ENCODE data around the gene KCNG4. TPM values are rescaled to one million over a fixed set of nuclear protein-coding genes. Genes with fewer than 3 reads are reported as not detected.

Gene KCNG4, protein sequence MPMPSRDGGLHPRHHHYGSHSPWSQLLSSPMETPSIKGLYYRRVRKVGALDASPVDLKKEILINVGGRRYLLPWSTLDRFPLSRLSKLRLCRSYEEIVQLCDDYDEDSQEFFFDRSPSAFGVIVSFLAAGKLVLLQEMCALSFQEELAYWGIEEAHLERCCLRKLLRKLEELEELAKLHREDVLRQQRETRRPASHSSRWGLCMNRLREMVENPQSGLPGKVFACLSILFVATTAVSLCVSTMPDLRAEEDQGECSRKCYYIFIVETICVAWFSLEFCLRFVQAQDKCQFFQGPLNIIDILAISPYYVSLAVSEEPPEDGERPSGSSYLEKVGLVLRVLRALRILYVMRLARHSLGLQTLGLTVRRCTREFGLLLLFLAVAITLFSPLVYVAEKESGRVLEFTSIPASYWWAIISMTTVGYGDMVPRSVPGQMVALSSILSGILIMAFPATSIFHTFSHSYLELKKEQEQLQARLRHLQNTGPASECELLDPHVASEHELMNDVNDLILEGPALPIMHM
- polyA plus RNA-seq (2011; rRNA removed): not detected in 2 replicates
- polyA minus RNA-seq (2011; rRNA and poly(A)+ RNA removed): not detected in 2 replicates

DNA sequence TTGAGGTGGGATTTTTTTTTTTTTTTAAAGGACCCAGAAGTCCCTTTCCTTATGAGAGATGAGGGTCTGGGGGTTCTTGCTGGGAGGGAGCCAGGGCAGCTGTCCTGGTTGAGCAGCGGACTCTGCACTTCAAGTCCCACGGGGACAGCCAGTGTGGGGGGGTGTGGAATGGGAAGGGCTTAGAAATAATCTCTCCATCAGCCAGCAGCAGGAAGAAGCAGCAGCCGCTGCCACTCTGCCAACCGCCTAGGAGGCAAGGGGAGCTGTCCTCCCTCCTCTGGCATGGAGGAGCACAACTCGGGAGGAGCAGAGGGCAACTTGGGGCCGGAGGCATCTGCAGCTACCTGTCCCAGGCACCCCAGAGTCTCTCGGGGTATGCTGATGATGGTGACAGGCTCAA, at the start of gene KCNG4:
TSS of gene KCNG4 (minus strand) at position 104 of the 400 bp plus-strand sequence. CDS start 2,527 bp downstream, outside the sequence.
- TF ChIP-seq, protein P1, sequence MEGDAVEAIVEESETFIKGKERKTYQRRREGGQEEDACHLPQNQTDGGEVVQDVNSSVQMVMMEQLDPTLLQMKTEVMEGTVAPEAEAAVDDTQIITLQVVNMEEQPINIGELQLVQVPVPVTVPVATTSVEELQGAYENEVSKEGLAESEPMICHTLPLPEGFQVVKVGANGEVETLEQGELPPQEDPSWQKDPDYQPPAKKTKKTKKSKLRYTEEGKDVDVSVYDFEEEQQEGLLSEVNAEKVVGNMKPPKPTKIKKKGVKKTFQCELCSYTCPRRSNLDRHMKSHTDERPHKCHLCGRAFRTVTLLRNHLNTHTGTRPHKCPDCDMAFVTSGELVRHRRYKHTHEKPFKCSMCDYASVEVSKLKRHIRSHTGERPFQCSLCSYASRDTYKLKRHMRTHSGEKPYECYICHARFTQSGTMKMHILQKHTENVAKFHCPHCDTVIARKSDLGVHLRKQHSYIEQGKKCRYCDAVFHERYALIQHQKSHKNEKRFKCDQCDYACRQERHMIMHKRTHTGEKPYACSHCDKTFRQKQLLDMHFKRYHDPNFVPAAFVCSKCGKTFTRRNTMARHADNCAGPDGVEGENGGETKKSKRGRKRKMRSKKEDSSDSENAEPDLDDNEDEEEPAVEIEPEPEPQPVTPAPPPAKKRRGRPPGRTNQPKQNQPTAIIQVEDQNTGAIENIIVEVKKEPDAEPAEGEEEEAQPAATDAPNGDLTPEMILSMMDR (IDR thresholded peaks at IDR 0.05; ENCODE audit: low read depth, low read length): no peak
- Histone ChIP-seq H3K9me3 (ENCODE audit: control insufficient read depth, insufficient read depth, low read length) (peaks cover 6% of the 10 kb centered on the region), H3K27me3 (ENCODE audit: control insufficient read depth, insufficient read depth, low read length) (peaks cover 25% of the 10 kb centered on the region), H3K4me3 (ENCODE audit: low read depth, low read length) (no peak within 1 kb of the TSS), H3K27ac (ENCODE audit: low read depth, low read length) (no peak within 1 kb of the TSS)
- ChIA-PET POLR2A (no interaction called here), CTCF (no interaction called here)
- no peak for DNase-seq (ENCODE audit: low read depth, low spot score)

DNA sequence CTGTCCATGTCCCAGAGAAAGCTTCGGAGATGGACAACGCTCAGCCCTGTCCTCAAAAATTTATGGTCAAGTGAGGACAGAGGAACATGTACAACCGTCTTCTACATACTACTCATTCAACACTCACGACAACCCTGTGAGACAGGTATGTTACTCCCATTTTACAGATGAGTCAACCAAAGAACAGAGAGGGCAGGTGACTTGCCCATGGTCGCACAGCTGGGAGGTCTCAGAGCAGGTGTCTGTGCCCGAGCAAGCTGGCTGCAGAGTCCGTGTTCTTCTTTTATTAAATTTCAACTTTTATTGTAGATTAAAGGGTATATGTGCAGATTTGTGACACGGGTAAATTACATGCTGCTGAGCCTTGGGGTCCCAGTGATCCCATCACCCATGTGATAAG, 49.1 kb upstream of the KCNG4 start:
- no peak overlapping the region for H3K27ac ChIP-seq (ENCODE audit: low read depth, low read length)
- H3K4me3 ChIP-seq (ENCODE audit: low read depth, low read length): no peak overlapping the region
- H3K9me3 ChIP-seq (ENCODE audit: control insufficient read depth, insufficient read depth, low read length): peaks cover 3% of the 10 kb centered on the region; the same call in 1 of the 2 replicates
- POLR2A ChIA-PET: no interaction called here
- peaks cover 9% of the 10 kb centered on the region for H3K27me3 ChIP-seq (ENCODE audit: control insufficient read depth, insufficient read depth, low read length)
- CTCF ChIA-PET: interaction anchor here (0.9 kb wide), 2 partner anchors 11 to 12 kb away, joined by 3 to 9 read pairs; no protein-coding TSS in a partner anchor
- no peak for DNase-seq (ENCODE audit: low read depth, low spot score)
- TF ChIP-seq, protein P1 (IDR thresholded peaks at IDR 0.05; ENCODE audit: low read depth, low read length): no peak

DNA sequence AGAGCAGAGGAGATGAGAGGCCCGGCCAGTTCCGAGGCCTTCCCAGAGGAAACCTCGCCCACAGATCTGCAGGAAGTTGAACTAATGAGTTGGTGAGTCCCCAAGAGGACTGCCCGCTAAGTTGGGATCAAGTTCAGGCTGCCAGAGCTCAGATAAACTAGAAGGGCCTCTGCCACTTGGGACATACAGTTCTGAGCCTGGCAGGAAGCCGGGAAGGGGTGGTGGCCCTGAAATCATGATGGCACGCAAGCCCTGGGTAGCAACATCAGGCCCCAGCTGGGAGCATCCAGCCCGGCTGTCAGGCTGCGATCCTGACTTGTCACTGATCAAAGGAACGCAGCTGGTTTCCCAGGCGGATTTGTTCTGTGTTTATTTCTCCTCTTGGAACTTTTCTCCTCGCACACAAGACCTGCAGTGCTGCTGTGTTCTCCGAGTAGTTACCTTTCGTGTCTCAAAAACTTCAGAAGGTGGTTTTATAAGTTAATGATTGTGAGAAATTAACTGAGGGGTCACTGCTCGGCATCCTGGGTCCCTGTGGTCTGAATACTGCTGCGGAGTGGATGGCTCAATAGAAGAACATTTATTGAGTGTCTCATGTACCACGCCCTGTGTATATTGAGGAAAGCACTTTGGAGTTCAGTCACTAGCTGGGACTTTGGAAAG, 46.9 kb upstream of the KCNG4 start:
- H3K9me3 ChIP-seq (ENCODE audit: control insufficient read depth, insufficient read depth, low read length): peaks cover 3% of the 10 kb centered on the region; the same call in 1 of the 2 replicates

DNA sequence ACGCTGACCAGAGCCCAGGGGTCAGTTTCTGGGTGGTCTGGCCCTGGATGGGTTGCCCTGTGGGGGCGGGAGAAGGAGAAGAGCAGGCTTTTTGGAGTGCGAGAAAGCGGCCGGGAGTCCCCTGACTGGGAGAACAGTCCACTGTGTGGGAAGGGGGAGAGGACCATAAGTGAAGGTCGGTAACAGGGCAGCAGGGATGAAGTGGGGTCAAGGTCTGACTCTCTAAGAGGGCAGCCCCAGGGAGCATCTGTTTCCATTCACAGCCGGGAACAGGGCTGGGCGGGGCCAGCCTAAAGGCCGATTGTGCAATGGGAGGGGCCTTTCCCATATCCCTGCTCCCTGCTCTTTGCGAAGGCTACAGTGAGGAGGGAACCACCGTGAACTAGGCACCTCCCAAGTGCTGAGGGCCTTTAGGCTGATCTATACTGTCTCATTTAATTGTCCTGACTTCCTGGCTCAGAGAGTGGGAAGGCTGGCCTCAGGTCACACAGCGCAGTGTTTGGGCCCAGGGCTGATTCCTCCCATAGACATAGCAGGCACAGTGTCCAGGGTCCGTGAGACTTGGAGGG, 44.4 kb upstream of the KCNG4 start:
- TF ChIP-seq, protein P1 (IDR thresholded peaks at IDR 0.05; ENCODE audit: low read depth, low read length): no peak
- Histone ChIP-seq H3K27me3 (ENCODE audit: control insufficient read depth, insufficient read depth, low read length) (peaks cover 16% of the 10 kb centered on the region), H3K4me3 (ENCODE audit: low read depth, low read length) (no peak overlapping the region), H3K9me3 (ENCODE audit: control insufficient read depth, insufficient read depth, low read length) (peaks cover 3% of the 10 kb centered on the region; the same call in 1 of the 2 replicates), H3K27ac (ENCODE audit: low read depth, low read length) (no peak overlapping the region)
- ChIA-PET CTCF (interaction anchor here (0.6 to 1.3 kb wide), 2 partner anchors 127 to 200 kb away, joined by 4 to 7 read pairs; no protein-coding TSS in a partner anchor), POLR2A (no interaction called here)
- no peak for DNase-seq (ENCODE audit: low read depth, low spot score)

More for the DNA sequence above, 46.9 kb upstream of the KCNG4 start:
- peaks cover 16% of the 10 kb centered on the region for H3K27me3 ChIP-seq (ENCODE audit: control insufficient read depth, insufficient read depth, low read length)
- ChIA-PET POLR2A (interaction anchor here (0.8 kb wide), 1 partner anchor 16 kb away, joined by 8 read pairs; no protein-coding TSS in a partner anchor), CTCF (interaction anchor here (0.8 to 2.3 kb wide), 3 partner anchors 9 to 21 kb away, joined by 5 to 10 read pairs (median 8); no protein-coding TSS in a partner anchor)
- TF ChIP-seq, protein P1 (IDR thresholded peaks at IDR 0.05; ENCODE audit: low read depth, low read length): no peak
- H3K4me3 ChIP-seq (ENCODE audit: low read depth, low read length): no peak overlapping the region
- DNase-seq (ENCODE audit: low read depth, low spot score): peak; percentile 30
- H3K27ac ChIP-seq (ENCODE audit: low read depth, low read length): peak overlapping the region; percentile 33
